Gastrocnemius medialis (tissue), 4 donors: ENCODE results near the gene CITED4. TPM values are rescaled to one million over a fixed set of nuclear protein-coding genes. Genes with fewer than 3 reads are reported as not detected.

Experiments
- ATAC-seq, 2 donors: fragments of 150-250 bp; one replicate each; pipeline ENCODE4 v1.9.1; 2016
- DNase-seq, 2 donors: peaks; one replicate each; pipeline ENCODE4 v3.0.0-alpha.2; 2019
- H3K27ac ChIP-seq, 4 donors: fragments of 200-600 bp; sonication (generic); 1 replicate in 1 of 4; 2 replicates in 3 of 4; pipeline ENCODE4 v1.5.1; 2016 to 2018; ENCODE audit warnings: mild to moderate bottlenecking in 2 of 4, moderate library complexity in 1 of 4
- H3K27me3 ChIP-seq, 3 donors: fragments of 200-600 bp; sonication (generic) in 2 of 3; 1 replicate in 1 of 3; 2 replicates in 2 of 3; pipeline versions ENCODE4 v1.5.1 to v1.6.0; 2016 to 2019; ENCODE audit warnings: mild to moderate bottlenecking in 1 of 3, moderate library complexity in 1 of 3
- H3K36me3 ChIP-seq, 2 donors: fragments of 200-600 bp; sonication (generic) in 1 of 2; one replicate each; pipeline ENCODE4 v1.5.1; 2017 to 2018
- H3K4me1 ChIP-seq, 2 donors: fragments of 200-600 bp; sonication (generic) in 1 of 2; one replicate each; pipeline ENCODE4 v1.5.1; 2016 to 2017; ENCODE audit warnings: mild to moderate bottlenecking in 2 of 2
- H3K4me3 ChIP-seq, 4 donors: fragments of 200-600 bp; sonication (generic) in 3 of 4; 1 replicate in 1 of 4; 2 replicates in 3 of 4; pipeline ENCODE4 v1.5.1; 2016 to 2019; ENCODE audit warnings: mild to moderate bottlenecking in 2 of 4
- H3K9me3 ChIP-seq, 3 donors: fragments of 200-600 bp; sonication (generic) in 2 of 3; 1 replicate in 1 of 3; 2 replicates in 2 of 3; pipeline ENCODE4 v1.5.1; 2016 to 2019
- POLR2A ChIP-seq, 2 donors: fragments of 450-650 bp; IDR thresholded peaks; one replicate each; pipeline ENCODE4 v1.6.1; 2017; ENCODE audit warnings: antibody characterized with exemption in 2 of 2, mild to moderate bottlenecking in 2 of 2, moderate library complexity in 2 of 2
- in situ Hi-C, 4 donors: fragments of 200-750 bp; cut with MboI; loops; one replicate each; pipeline versions ENCODE4 v1.15.0 to v1.8.0; 2017; ENCODE audit warnings: low sequenced_read_pairs in 4 of 4
- intact Hi-C: fragments of 100-400 bp; cut with DNase I; formaldehyde crosslinking; loops from one replicate; pipeline ENCODE4 v1.15.1; 2023; ENCODE audit warnings: low total_unique reads
- total RNA-seq, 4 donors: library from RNA; depleted of rRNA; stranded (reverse); fragments of >200 nt; gene quantifications; one replicate each; pipeline versions ENCODE4 v1.1.0 to v1.2.3, GENCODE V29; 2016
- TF ChIP-seq, protein P1 (sequence below), 5 experiments: fragments of 450-650 bp in 3 of 5; fragments of 200-600 bp in 2 of 5; sonication (generic) in 2 of 5; IDR thresholded peaks in 4 of 5; conservative IDR thresholded peaks in 1 of 5; 1 replicate in 4 of 5; 2 replicates in 1 of 5; pipeline ENCODE4 v1.5.1; 2016 to 2019; ENCODE audit warnings: antibody characterized with exemption in 5 of 5, mild to moderate bottlenecking in 3 of 5, moderate library complexity in 3 of 5

The CITED4 gene
- total RNA-seq, 4 donors from 2014 or later: 15.9 to 30.8 (median 23.1) TPM

DNA sequence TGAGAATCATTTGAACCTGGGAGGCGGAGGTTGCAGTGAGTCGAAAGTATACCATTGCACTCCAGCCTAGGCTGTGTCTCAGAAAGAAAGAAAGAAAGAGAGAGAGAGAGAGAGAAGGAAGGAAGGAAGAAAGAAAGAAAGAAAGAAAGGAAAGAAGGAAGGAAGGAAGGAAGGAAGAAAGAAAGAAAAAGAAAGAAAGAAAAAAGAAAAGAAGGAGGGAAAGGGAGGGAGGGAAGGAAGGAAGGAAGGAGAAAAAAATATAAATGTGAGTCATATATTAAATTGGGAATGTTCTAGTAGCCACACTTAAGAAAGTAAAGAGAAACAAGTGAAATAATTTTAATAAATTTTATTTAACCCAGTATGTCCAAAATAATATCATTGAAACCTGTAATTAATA is 16.7 kb upstream of the CITED4 start:
- no peak overlapping the region for H3K4me3 ChIP-seq
- intact Hi-C loops (no loop called here), in situ Hi-C loops (no loop called here)
- ATAC-seq (no peak), DNase-seq (no peak)
- peaks cover 3 to 14% (median 4%) of the 10 kb centered on the region in 3 donors for H3K27me3 ChIP-seq
- no peak overlapping the region for H3K27ac ChIP-seq
- TF ChIP-seq POLR2A (IDR thresholded peaks at IDR 0.05): no peak
- TF ChIP-seq, protein P1, sequence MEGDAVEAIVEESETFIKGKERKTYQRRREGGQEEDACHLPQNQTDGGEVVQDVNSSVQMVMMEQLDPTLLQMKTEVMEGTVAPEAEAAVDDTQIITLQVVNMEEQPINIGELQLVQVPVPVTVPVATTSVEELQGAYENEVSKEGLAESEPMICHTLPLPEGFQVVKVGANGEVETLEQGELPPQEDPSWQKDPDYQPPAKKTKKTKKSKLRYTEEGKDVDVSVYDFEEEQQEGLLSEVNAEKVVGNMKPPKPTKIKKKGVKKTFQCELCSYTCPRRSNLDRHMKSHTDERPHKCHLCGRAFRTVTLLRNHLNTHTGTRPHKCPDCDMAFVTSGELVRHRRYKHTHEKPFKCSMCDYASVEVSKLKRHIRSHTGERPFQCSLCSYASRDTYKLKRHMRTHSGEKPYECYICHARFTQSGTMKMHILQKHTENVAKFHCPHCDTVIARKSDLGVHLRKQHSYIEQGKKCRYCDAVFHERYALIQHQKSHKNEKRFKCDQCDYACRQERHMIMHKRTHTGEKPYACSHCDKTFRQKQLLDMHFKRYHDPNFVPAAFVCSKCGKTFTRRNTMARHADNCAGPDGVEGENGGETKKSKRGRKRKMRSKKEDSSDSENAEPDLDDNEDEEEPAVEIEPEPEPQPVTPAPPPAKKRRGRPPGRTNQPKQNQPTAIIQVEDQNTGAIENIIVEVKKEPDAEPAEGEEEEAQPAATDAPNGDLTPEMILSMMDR (IDR thresholded peaks at IDR 0.05 in 4 of 5, conservative IDR thresholded peaks at IDR 0.05 in 1 of 5): no peak
- H3K4me1 ChIP-seq: peaks cover 0 to 6% of the 10 kb centered on the region in 2 donors
- no peaks in the 10 kb centered on the region for H3K9me3 ChIP-seq
- no peaks in the 10 kb centered on the region for H3K36me3 ChIP-seq

GRCh38 chr1:40877698-40878097 is 15.5 kb upstream of the CITED4 start:
- TF ChIP-seq, protein P1 (IDR thresholded peaks at IDR 0.05 in 4 of 5, conservative IDR thresholded peaks at IDR 0.05 in 1 of 5): no peak
- TF ChIP-seq POLR2A (IDR thresholded peaks at IDR 0.05): no peak
- DNase-seq (peak; percentile 33 to 57), ATAC-seq (peak; percentile 86 to 89)
- intact Hi-C loops: no loop called here
- H3K4me1 ChIP-seq: peaks cover 0 to 6% of the 10 kb centered on the region in 2 donors
- in situ Hi-C loops: no loop called here
- no peak overlapping the region for H3K4me3 ChIP-seq
- no peaks in the 10 kb centered on the region for H3K36me3 ChIP-seq
- H3K9me3 ChIP-seq: no peaks in the 10 kb centered on the region
- H3K27me3 ChIP-seq: peaks cover 0 to 2% (median 0%) of the 10 kb centered on the region in 3 donors
- peak overlapping the region; percentile 7 to 48 (median 26) for H3K27ac ChIP-seq

GRCh38 chr1:40876891-40877290 is 14.7 kb upstream of the CITED4 start:
- Histone ChIP-seq H3K4me3 (no peak overlapping the region), H3K27ac (peak overlapping the region in 1 of 4 donors; percentile 42), H3K9me3 (no peaks in the 10 kb centered on the region), H3K27me3 (no peaks in the 10 kb centered on the region), H3K4me1 (peaks cover 0 to 6% of the 10 kb centered on the region in 2 donors), H3K36me3 (no peaks in the 10 kb centered on the region)
- DNase-seq (no peak), ATAC-seq (no peak)
- in situ Hi-C loops: no loop called here
- intact Hi-C loops: no loop called here
- no peak for TF ChIP-seq POLR2A (IDR thresholded peaks at IDR 0.05)
- TF ChIP-seq, protein P1 (IDR thresholded peaks at IDR 0.05 in 4 of 5, conservative IDR thresholded peaks at IDR 0.05 in 1 of 5): no peak

DNA sequence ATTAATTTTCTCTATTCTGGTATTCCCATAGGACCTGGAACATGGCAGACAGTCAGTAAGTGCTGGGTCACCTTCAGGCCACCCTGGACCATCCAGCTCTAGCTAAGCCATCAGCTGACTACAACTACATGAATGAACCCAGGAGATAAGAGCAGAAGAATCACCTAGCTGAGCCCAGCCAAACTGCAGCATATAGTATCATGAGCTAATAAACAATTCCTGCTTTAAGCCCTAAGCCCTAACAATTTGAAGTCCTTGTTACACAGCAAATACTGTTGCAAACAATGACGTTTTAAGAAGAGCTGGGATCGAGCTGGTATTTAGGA is 14.2 kb upstream of the CITED4 start:
- Histone ChIP-seq H3K4me3 (no peak overlapping the region), H3K27me3 (no peaks in the 10 kb centered on the region), H3K4me1 (peaks cover 0 to 6% of the 10 kb centered on the region in 2 donors), H3K27ac (peak overlapping the region in 1 of 4 donors; percentile 42), H3K9me3 (no peaks in the 10 kb centered on the region), H3K36me3 (no peaks in the 10 kb centered on the region)
- DNase-seq (no peak), ATAC-seq (no peak)
- intact Hi-C loops (no loop called here), in situ Hi-C loops (no loop called here)
- TF ChIP-seq, protein P1 (IDR thresholded peaks at IDR 0.05 in 4 of 5, conservative IDR thresholded peaks at IDR 0.05 in 1 of 5): no peak
- no peak for TF ChIP-seq POLR2A (IDR thresholded peaks at IDR 0.05)

GRCh38 chr1:40873863-40874472 is 11.8 kb upstream of the CITED4 start:
- no peak for ATAC-seq
- intact Hi-C loops (no loop called here), in situ Hi-C loops (no loop called here)
- TF ChIP-seq, protein P1 (IDR thresholded peaks at IDR 0.05 in 4 of 5, conservative IDR thresholded peaks at IDR 0.05 in 1 of 5): no peak
- no peak for TF ChIP-seq POLR2A (IDR thresholded peaks at IDR 0.05)
- Histone ChIP-seq H3K27me3 (no peaks in the 10 kb centered on the region), H3K4me3 (no peak overlapping the region), H3K9me3 (no peaks in the 10 kb centered on the region), H3K36me3 (no peaks in the 10 kb centered on the region), H3K4me1 (peaks cover 0 to 6% of the 10 kb centered on the region in 2 donors), H3K27ac (no peak overlapping the region)
- no peak for DNase-seq
